ENCODE data around the gene FOXP1.

FOXP1 gene

DNA sequence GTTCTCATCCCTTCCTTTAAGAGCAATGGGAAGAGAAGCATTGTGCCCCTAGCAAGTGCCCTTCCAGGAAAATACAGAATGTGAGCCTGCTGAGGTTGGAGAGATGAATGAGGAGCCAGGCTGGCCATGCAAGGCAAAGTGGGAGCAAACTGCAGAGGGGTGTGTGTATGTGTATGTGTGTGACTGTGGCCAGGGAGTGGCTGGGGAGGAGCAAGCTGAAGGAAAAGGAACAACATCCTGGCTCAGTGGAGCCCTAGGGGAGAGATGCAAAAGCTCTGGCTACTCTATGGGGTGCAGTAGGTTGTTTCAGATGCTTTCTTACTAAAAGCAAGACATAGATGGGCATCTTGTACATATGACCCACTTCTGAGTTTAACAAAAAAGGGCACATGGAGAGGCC lies 20.6 kb downstream of the FOXP1 start:
- no peak for DNase-seq

DNA sequence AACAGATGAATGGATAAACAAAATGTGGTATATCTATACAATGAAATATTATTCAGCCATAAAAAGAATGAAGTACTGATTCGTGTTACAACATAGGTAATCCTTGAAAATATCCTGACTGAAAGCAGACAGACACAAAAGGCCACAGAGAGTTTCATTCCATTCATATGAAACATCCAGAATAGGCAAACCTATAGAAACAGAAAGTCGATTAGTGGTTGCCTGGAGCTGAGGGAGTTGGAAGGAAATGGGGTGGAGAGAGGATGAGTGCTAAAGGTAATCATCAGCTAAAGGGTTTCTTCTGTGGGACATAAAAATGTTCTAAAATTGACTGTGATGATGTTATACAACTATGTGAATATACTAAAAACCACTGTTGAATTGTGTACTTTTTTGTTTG lies 22.9 kb downstream of the FOXP1 start:
- no peak for DNase-seq

DNA sequence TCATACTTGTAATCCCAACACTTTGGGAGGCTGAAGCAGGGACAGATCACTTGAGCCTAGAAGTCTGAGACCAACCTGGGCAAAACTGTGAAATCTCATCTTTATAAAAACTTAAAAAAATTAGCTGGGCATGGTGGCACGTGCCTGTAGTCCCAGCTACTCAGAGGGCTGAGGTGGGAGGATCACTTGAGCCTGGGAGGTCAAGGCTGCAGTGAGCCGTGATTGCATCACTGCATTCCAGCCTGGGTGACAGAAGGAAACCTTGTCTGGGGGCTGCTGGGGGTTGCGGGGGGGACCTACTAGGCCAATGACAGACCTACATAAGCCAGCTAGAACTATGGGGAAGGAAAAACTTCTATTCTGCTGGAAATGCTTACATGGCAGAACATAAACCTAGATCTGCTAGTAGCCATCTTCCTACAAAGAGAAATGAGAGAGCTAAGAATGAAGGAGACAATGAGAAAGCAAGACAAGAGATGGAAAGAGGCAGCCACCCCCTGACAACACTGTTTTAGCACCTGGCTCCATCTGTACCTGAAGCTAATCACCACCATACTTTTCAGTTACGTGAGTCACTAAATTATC lies 23.9 kb downstream of the FOXP1 start:
- DNase-seq = no peak

DNA sequence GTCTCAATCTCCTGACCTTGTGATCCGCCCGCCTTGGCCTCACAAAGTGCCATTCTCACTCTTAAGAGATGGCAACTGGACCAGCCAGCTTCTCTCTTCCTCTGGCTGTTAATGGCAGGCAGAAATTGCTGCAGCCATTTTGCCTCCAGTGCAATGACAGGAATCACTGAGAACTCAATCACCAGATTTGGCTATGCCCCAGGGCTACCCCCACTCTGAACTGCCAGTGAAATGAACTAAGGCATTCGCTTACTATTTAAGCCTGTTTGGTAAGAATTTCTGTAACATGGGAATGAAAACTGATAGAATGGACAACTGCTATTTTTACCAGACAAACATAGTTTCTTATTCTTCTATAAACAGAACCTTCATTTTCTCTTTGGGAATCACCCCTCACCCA lies 24.5 kb downstream of the FOXP1 start:
- no peak for DNase-seq

DNA sequence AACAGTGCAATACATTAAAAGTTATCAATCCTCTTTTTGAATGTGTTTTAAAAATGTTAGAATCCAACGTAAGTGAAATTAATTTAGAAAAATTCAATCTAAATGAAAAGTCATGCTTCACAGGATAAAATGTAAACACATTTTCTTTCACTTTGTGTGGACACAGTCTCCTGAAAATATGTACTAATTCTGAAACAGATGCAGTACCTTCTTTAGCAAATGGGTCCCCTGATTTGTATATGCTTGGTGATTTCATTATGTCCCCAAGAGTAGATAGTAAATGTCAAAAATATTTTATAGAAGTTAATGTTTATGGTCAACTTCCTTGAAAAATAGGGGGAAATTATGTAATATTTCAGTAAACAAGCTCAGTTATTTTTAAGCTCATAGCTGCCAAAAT lies 28.9 kb downstream of the FOXP1 start:
- no peak for DNase-seq

DNA sequence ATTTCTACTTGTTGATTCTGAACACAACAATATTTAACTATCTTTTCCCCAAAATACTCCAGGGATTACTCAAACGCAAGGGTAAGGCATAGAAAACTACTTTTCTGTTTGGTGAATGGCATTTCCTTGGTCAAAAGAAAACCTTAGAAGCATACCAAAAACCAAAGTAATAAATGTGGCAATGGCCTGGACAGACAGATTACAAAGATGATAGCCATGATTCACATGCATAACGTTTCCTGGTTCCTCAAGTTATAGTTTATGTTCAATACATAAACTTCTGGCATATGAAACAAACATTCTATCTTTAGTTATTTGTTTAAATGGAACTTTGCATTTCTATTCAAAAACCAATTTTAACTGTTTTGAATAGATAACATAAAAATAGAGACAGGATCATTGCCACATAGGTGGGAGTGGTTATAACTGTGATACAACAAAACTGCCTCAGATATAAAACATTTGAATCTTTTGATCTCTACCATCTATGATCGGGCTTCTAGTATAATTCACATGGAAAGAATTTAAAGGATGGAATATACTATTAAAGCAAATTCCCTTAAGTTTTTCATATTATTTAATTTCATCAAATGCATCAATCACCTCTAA lies 32.1 kb downstream of the FOXP1 start:
- DNase-seq = peak; percentile 68

DNA sequence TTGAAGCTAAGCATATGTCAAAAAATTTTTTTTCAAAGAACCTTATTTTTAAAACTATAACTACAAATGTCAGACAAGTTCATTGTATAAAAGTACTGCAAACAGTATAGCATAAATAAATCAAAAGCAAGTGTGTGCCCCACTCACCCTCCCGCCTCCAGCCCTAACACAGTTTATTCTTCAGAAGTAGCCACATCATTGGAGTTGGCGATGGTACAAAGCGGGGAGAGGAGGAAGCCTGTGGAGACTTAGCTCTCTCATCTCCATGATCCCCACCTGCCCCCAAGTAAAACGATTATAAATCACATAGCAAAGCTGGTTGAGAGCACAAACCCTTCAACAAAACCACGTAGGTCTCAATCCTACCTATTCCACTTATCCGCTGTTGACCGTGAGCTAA lies 33.6 kb downstream of the FOXP1 start:
- DNase-seq = no peak

DNA sequence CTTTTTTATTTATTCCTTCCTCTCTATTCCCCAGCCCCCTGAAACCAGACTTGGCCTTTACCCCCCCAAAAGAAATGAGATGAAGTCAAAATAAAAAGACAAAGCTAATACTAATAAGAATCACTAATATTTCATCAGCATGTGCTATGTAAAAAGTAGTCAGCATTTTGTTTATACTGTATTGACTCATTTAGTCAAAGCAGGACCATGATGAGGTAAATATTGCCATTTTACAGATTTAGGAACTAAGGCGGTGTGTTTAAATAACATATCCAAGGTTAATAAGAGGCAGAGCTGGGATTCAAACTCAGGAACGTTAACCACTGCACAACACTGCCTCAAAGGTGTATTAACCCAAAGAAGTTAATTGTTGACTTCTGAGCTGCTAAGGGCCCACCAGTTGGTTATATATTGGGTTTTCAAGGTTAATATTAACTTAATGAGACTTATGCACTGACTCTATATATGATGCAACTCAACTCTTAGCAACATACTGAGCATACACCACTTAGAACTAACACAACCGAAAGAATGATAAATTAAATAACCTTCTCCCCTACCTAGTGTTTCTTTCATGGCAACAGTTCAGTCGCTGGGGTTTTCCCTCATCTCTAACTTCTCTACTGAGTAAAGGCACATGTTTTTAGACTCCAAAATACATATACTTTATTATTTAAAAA lies 34.7 kb downstream of the FOXP1 start:
- DNase-seq = no peak

DNA sequence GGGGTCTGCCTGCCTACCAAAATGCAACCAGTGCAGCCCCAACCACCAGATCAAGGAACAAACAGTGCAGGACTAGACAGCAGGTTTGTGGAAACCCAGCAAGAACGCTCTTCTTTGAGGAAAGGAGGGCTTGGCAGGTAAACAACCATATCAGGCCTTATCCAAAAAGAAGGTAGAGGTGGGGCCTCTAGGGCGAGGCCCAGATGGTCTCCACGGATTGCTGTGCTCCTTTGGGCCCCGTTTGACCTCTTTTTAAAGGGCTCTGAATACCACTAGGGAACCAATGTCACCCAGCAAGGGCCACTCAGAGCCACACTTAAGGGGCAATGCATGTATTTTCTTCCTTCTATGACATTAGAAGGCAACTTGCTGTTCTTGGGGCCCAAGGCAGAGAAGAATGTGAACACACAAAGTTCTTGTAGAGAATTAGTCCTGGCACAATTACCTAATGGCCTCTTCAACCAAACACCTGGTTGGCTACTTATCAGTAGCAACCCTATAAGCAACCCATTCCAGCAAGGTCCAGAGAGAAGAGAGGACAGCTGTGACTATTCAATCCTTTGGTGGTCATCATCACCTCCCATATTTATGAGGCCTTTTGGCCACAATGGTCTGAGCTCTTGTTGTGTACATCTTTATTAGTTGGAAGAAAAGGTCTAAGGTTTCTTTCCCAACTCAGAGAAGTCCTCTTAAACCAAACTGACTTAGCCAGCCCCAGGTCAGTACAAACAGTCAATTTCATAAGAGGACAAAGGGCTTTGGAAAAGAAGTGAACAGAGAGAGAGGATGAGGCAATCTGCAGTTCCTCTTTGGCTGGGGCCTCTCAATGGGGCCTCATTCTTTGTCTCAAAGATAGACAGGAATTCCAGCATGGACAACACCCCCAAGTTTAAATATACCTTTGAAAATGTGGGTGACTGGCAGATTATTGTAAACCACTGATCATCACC lies 36.0 kb downstream of the FOXP1 start:
- DNase-seq = peak; percentile 93

DNA sequence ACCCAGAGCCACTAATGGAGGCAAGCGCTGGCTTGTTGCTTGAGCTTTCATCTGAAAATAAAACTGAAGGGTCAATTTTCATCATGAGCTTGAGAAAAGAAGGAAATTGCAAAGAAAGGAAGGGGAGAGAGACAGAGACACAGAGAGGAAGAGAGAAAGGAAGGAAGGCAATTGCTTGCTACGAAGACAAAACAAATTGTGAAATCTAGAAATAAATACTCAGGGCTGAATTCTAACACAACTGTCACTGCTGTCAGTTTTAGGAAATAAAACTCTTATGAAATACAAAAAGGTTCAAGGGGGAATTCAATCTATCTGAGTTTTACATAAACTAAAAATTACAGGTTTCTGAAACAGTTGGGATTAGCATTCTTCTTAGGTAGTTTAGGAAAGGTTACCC lies 36.7 kb downstream of the FOXP1 start:
- DNase-seq = peak; percentile 49

DNA sequence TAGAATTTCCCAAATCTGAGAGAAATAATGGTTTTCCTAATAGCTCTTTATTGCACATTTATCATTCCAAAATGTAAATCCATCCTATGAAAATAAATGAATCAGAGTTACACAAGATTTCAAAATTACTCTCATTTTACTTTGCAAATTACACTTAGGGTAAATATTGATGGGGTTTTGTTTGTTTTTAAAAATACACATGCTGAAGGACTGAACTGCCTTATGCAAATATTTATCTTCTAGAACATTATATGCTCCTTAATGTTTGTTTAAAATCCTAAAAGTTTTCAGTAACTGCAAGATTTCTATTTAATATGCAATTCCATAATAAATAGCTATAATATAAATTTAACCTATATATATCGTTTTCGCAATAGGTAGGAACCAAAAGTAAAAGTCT lies 38.2 kb downstream of the FOXP1 start:
- DNase-seq = no peak

DNA sequence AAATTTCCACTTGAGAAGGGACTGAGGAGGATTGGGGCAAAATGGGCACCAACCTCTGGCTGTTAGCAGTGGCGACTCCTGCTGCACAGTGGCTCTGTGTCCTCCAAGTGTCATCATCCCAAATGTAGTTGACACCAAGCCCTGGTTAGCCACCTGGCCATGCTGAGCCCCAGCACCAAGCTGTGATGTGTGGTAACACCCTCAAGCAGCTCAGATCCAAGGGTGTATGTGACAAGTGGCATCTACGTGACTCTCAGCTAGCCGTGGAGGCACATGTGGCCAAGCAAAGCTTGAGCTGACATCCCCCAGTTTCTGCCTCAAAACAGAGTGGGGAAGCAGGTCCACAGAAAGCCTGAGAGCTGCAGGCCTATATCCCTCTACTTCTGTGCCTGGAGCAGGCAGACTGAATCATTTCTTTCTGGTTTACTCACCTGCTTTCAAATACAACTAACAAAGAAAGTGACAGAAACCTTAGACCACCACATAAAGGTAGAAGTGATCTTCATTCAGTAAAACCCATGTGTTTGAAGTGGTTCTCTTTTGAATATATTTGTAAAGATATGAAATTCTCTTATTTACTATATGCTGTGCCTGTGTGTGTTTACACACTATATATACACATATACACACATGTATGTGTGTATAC lies 40.0 kb downstream of the FOXP1 start:
- DNase-seq = peak; percentile 64

DNA sequence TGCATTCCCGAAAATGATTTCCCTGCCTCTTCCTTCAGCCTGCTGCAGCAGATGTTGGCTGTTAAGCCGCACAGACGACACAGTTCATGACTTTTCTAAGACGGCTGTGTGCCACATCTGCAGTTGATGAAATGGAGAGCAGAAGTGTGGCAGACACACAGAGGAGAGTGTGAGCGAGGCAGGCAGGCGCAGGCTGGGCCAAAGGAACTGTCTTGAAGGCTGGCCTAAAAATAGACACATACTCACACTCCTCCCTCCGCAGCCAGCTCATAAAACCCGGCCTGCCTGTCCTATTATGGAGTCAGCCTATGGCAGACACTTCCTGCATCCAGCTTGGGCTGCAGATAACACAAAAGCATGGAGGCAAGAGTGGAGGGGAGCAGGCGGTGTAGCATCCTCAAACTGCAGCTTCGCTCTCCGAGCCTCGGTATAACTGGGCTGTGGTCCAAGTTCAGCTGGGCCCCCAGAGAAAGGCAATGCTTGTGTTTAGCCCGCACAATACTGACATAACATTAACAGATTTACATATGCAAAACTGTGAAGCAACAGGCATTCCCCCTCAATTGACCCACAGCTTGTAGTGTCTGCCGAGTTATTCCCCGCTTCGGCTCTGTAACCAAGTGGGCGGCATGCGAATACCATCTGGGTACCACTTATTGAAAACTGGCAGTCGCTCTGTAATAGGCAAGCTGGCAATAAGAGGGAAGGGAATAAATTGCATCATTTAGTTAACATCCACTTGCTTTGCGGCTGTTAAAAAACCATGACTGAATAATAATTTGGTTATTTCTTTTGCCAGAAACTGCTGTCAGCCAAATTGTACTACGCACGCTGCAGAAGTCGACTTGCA lies 40.8 kb downstream of the FOXP1 start:
- peak; percentile 97 for DNase-seq

DNA sequence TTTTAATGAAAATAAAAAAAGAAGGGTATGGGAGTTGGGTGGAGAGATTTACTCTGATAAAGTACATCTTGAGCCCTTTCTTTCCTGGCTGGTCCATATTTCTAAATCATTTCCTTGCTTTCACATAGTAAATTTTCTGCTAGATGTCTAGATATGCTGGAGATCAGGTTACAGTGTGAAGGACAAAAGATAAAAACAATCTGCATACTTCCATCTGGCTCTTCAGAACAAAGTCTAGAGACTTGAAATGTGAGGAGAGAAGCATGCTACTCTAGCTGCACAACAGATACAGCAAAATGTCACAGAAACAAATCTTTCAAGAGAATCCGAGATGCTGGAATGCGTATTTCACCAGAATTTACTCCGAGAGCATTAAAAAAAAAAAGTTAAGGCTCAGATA lies 42.2 kb downstream of the FOXP1 start:
- peak; percentile 49 for DNase-seq

DNA sequence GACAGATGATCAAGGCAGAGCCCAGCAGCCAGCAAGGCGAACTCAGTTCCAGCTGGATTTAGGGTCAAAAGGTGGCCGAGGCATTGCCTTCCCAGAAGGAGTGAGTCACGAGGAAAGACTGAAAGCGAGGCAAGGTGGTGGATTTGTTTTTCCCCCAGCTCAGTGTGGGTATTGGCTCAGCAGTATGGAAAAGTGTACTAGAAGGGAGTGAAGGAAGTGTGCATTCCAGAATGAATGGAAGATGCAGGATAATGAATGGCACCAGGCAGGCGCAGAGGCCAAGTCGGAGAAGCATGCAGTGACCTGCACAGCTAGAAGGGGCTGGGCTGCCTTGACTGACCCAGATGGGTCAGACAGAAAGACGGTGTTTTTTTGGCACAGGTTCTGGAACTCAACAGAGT lies 46.3 kb downstream of the FOXP1 start:
- DNase-seq = no peak

DNA sequence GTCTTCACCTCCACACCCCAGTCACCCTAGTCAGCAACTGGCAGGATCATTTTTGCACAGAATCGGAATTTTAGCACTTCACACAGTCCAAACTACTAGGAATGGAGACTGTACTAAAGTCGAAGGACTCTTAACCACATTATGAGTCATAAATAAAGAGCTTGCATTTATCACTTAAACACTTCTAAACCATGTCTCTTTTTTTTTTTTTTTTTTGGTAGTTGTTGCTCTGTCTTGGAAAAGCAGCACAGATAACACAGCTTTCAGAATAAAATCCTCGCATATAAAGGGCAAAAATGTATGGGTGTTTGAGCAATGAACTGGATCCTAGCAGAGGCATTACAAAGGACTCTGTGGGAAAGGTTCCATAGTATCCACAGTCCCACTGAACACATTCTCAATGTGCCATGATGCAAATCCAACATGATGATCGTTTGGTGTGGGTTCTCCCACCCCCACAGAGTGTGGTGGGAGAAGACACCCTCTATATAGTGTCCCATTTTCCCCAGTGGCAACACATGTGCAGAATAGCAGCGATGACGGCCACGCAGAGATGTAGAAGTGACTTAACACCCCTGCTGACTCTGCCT lies 47.1 kb downstream of the FOXP1 start:
- no peak for DNase-seq

DNA sequence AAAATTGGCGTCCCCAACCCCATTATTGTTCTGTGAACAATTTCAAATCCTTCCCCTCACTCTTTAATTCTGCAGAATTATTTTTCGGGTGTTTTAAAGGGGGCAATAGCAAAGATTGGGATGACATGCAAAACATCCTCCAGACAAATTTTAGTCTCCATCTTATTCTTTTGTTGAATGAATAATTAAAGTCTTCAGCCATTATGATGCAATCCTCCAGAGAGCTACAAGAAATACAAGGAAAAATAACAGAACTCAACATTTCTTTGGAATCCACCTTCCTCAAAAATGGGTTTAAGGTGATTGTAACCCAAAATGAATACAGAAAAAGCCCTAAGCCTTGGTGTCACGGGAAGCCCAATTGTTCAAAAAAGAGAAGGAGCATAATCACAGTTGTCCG lies 49.9 kb downstream of the FOXP1 start:
- DNase-seq = no peak

DNA sequence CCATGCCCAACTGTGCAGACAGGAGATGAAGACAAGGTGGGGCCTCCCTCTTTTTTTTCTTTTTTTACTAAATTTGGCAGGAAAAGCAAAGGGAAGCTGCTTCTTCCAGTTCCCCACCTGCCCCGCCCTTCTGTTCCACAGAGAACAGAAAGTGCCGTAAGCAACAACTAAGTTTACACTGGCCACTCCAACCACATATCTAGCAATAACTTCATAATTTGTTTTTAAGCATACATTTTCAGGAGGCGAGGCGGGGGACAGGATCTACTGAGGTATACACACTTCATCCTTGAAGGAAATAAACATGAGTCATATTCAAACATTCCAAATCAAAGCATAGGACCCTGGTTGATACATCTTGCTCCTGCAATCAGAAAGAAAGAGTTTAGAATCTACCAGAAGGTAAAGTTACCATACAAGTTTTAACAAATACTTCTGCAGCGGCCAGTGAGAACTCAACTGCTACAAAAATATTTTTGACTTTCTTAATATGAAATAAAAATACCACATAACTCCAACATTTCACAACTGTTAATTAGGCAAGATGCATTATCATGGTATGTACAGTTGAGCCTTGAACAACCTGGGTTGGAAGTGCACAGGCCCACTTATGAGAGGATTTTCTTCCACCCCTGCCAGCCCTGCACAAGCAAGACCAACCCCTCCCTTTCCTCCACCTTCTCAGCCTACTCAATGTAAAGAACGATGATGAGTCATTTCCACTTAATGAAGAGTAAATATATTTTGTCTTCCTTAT lies 50.7 kb downstream of the FOXP1 start:
- DNase-seq = no peak

DNA sequence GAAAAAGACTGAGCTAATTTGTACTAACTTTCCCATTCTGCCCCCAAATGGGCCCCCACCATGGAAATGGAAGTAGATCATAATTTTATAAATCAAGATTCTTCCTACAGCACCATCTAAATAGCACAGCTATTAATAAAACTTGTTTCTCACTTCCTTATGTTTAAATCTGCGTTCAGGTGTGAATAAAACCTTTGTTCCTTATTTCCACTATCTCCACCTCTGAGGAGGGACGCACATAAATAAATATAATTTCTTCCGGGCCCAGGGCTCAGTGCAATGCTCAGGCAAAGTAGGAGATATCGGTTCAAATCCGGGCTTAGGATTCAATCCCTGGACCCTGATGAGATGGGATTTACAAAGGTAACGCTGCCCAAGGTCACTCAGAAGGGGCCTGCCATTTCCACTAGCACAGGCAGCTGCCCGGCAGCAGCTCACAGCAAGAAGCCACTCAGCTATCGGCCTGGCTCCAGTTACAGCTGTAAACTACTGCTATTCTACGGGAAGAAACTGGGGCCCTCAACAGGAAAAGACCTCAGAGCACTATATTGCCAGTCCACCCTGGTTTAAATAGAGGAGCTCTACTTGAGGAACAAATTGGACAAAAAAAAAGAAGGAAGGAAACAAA lies 52.5 kb downstream of the FOXP1 start:
- DNase-seq = no peak

DNA sequence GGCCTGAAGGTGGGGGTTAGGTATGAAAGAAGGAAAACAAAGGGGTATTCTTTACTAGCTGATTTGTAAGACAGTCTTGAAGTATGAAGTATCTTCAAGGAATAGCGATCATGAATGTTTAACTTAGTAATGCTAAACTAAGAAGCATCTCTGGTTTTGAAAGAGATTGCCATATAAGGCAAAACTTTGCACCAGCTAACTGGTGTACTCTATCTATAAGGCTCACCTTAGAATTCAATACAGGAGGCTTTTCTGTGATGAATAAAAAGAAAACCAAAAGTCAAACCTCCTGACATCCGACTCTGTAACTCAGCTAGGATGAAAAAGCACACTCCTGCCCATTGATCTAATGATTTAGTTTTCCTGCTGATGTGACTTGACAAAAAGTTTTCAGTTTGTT lies 54.7 kb downstream of the FOXP1 start:
- no peak for DNase-seq

Data from GF-D8 (cell line).